Gastrocnemius medialis (tissue), 4 donors: ENCODE measurements around the gene ADD3. TPM values are rescaled to one million over a fixed set of nuclear protein-coding genes. Genes with fewer than 3 reads are reported as not detected.
"Not testable (repeated sequence)": the region's sequence is repeated elsewhere in the genome, so short reads cannot be mapped to it uniquely, and the experiment has no call there.

Source experiments
- ATAC-seq, 2 donors: fragments of 150-250 bp; one replicate each; pipeline ENCODE4 v1.9.1; 2016
- DNase-seq, 2 donors: peaks; one replicate each; pipeline ENCODE4 v3.0.0-alpha.2; 2019
- H3K27ac ChIP-seq, 4 donors: fragments of 200-600 bp; sonication (generic); 1 replicate in 1 of 4; 2 replicates in 3 of 4; pipeline ENCODE4 v1.5.1; 2016 to 2018; ENCODE audit warnings: mild to moderate bottlenecking in 2 of 4, moderate library complexity in 1 of 4
- H3K27me3 ChIP-seq, 3 donors: fragments of 200-600 bp; sonication (generic) in 2 of 3; 1 replicate in 1 of 3; 2 replicates in 2 of 3; pipeline versions ENCODE4 v1.5.1 to v1.6.0; 2016 to 2019; ENCODE audit warnings: mild to moderate bottlenecking in 1 of 3, moderate library complexity in 1 of 3
- H3K36me3 ChIP-seq, 2 donors: fragments of 200-600 bp; sonication (generic) in 1 of 2; one replicate each; pipeline ENCODE4 v1.5.1; 2017 to 2018
- H3K4me1 ChIP-seq, 2 donors: fragments of 200-600 bp; sonication (generic) in 1 of 2; one replicate each; pipeline ENCODE4 v1.5.1; 2016 to 2017; ENCODE audit warnings: mild to moderate bottlenecking in 2 of 2
- H3K4me3 ChIP-seq, 4 donors: fragments of 200-600 bp; sonication (generic) in 3 of 4; 1 replicate in 1 of 4; 2 replicates in 3 of 4; pipeline ENCODE4 v1.5.1; 2016 to 2019; ENCODE audit warnings: mild to moderate bottlenecking in 2 of 4
- H3K9me3 ChIP-seq, 3 donors: fragments of 200-600 bp; sonication (generic) in 2 of 3; 1 replicate in 1 of 3; 2 replicates in 2 of 3; pipeline ENCODE4 v1.5.1; 2016 to 2019
- CTCF ChIP-seq, 5 experiments: fragments of 450-650 bp in 3 of 5; fragments of 200-600 bp in 2 of 5; sonication (generic) in 2 of 5; IDR thresholded peaks in 4 of 5; conservative IDR thresholded peaks in 1 of 5; 1 replicate in 4 of 5; 2 replicates in 1 of 5; pipeline ENCODE4 v1.5.1; 2016 to 2019; ENCODE audit warnings: antibody characterized with exemption in 5 of 5, mild to moderate bottlenecking in 3 of 5, moderate library complexity in 3 of 5
- POLR2A ChIP-seq, 2 donors: fragments of 450-650 bp; IDR thresholded peaks; one replicate each; pipeline ENCODE4 v1.6.1; 2017; ENCODE audit warnings: antibody characterized with exemption in 2 of 2, mild to moderate bottlenecking in 2 of 2, moderate library complexity in 2 of 2
- in situ Hi-C, 4 donors: fragments of 200-750 bp; cut with MboI; loops; one replicate each; pipeline versions ENCODE4 v1.15.0 to v1.8.0; 2017; ENCODE audit warnings: low sequenced_read_pairs in 4 of 4
- intact Hi-C: fragments of 100-400 bp; cut with DNase I; formaldehyde crosslinking; loops from one replicate; pipeline ENCODE4 v1.15.1; 2023; ENCODE audit warnings: low total_unique reads
- total RNA-seq, 4 donors: library from RNA; depleted of rRNA; stranded (reverse); fragments of >200 nt; gene quantifications; one replicate each; pipeline versions ENCODE4 v1.1.0 to v1.2.3, GENCODE V29; 2016

Gene ADD3
- total RNA-seq, 4 donors from 2014 or later = 16.0 to 31.3 (median 18.4) TPM

DNA sequence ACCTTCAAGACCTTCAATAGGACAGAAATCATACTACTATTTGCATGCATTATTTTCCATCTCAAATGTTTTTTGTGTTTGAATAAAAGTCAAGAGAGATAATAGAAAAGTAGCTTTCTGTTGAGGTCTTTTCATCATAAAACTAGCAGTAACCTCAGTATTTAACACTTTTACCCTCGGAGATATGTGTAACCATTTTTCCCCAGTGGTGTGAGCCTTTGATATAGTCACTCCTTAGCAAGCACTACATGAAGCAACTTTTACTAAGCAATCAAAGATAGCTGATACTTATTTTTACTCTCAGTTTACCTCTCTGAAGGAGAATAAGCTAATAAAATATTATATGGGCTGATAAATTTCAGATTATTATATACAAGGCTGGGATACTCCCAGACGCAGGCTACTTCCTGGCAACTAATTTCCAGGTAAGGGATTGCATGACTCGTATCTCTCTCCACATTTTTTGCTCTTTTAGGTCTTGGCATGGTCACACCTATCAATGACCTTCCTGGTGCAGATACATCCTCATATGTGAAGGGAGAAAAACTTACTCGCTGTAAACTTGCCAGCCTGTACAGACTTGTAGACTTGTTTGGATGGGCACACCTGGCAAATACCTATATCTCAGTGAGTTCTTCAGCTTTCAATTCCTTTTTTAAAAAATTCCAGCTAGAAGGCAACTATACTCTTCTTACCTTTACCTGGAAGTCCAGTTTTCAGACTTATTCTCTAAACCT, 108.2 kb downstream of the ADD3 start:
- intact Hi-C loops = no loop called here
- no peak overlapping the region for H3K4me3 ChIP-seq
- H3K4me1 ChIP-seq = peaks cover 5 to 11% of the 10 kb centered on the region in 2 donors
- no peak for TF ChIP-seq CTCF (IDR thresholded peaks at IDR 0.05 in 4 of 5, conservative IDR thresholded peaks at IDR 0.05 in 1 of 5)
- H3K9me3 ChIP-seq = no peaks in the 10 kb centered on the region
- ATAC-seq (no peak), DNase-seq (no peak)
- in situ Hi-C loops = loop anchor here in 1 of 4 donors (10.0 kb wide), 1 partner anchor 231 kb away; no protein-coding TSS in a partner anchor
- no peaks in the 10 kb centered on the region for H3K36me3 ChIP-seq
- no peaks in the 10 kb centered on the region for H3K27me3 ChIP-seq
- H3K27ac ChIP-seq = no peak overlapping the region

DNA sequence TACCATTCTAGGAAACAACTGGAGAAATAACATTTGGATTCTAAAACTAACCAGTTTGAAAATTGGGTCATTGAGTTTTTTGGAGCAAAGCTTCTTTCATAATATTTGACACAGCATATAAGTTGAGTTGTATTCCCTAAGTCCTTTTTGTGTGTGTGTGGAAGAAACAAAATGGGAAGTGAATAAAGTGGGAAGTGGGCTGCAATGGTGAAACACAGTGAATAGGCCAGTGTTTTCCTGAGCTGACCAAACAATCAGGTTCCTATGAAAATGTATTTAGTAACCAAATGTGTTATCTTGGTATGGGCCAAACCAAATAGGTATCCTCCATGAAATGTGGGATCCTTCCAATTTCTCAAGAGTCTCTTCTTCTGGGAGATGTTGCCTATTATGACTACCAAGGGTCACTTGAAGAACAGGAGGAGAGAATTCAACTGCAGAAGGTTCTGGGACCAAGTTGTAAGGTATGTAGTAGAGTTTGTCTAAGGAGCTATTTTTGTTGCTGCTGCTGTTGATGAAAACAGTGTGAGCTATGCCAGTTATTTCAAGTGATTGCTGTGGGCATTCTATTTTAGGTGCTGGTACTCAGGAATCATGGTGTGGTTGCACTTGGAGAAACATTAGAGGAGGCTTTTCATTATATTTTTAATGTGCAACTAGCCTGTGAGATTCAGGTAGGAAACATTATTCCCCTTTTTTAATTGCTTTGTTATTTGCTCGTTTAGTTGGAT, 111.3 kb downstream of the ADD3 start:
- ATAC-seq = peak; percentile 69 to 73
- in situ Hi-C loops = loop anchor here in 1 of 4 donors (10.0 kb wide), 1 partner anchor 234 kb away; no protein-coding TSS in a partner anchor
- no peaks in the 10 kb centered on the region for H3K9me3 ChIP-seq
- DNase-seq = no peak
- H3K36me3 ChIP-seq = no peaks in the 10 kb centered on the region
- H3K27ac ChIP-seq = no peak overlapping the region
- TF ChIP-seq CTCF (IDR thresholded peaks at IDR 0.05 in 4 of 5, conservative IDR thresholded peaks at IDR 0.05 in 1 of 5) = no peak
- no peak for TF ChIP-seq POLR2A (IDR thresholded peaks at IDR 0.05)
- H3K4me3 ChIP-seq = no peak overlapping the region
- no peaks in the 10 kb centered on the region for H3K27me3 ChIP-seq
- intact Hi-C loops = no loop called here
- peaks cover 5 to 11% of the 10 kb centered on the region in 2 donors for H3K4me1 ChIP-seq

DNA sequence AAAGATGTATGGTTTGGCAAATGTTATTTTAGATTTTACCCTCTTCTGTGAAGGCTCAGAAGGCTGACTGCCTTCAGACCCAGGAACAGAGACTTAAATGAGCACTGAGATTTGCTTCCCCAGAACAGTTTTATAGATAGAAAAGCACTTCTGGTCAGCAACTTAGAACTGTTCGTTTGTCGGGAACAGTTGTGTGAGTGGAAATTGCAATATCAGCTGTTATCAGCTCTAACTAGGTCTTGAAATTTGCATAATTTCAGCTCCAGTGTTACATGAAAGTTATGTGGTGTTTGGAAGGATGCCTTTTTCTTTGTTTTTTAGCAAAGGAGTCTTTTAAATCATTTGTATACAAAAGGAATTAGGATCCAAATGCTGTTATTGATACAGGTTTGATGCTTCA, 115.8 kb downstream of the ADD3 start:
- Histone ChIP-seq H3K4me1 (peaks cover 5 to 11% of the 10 kb centered on the region in 2 donors), H3K36me3 (peaks cover 0 to 3% of the 10 kb centered on the region in 2 donors), H3K27ac (no peak overlapping the region), H3K9me3 (no peaks in the 10 kb centered on the region), H3K27me3 (no peaks in the 10 kb centered on the region), H3K4me3 (no peak overlapping the region)
- no peak for TF ChIP-seq CTCF (IDR thresholded peaks at IDR 0.05 in 4 of 5, conservative IDR thresholded peaks at IDR 0.05 in 1 of 5)
- no peak for TF ChIP-seq POLR2A (IDR thresholded peaks at IDR 0.05)
- in situ Hi-C loops = no loop called here
- intact Hi-C loops = no loop called here
- no peak for DNase-seq
- no peak for ATAC-seq

DNA sequence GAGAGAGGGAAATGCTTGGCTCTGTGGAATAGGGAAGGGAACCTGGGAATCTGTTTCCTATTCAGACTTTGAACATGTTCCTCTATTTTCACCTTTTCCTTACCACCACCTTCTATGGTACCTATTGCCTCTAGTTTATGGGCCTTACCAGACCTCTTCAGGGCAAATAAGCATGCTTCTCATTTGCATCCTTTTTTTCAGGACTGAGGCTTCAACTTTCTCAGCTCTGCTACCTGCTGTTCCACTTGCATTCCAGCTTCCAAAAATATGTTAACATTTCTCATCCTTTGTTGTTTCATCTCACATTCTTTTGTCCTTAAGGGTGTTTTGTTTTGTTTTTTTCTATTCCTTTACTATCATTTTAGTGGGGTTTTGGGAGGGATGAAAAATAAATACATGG, 121.7 kb downstream of the ADD3 start:
- intact Hi-C loops (no loop called here), in situ Hi-C loops (loop anchor here in 2 of 4 donors (25.0 kb wide), 1 partner anchor 242 kb away; no protein-coding TSS in a partner anchor)
- Histone ChIP-seq H3K36me3 (peaks cover 0 to 3% of the 10 kb centered on the region in 2 donors), H3K4me1 (no peaks in the 10 kb centered on the region), H3K9me3 (no peaks in the 10 kb centered on the region), H3K27me3 (no peaks in the 10 kb centered on the region), H3K27ac (no peak overlapping the region), H3K4me3 (no peak overlapping the region)
- no peak for DNase-seq
- no peak for ATAC-seq
- TF ChIP-seq POLR2A (IDR thresholded peaks at IDR 0.05) = no peak

GRCh38 chr10:110134917-110135316, 127.1 kb downstream of the ADD3 start:
- intact Hi-C loops (loop anchor here (5.0 kb wide), 1 partner anchor 253 kb away; no protein-coding TSS in a partner anchor), in situ Hi-C loops (loop anchor here (5.0 to 25.0 kb wide), 9 partner anchors 80 to 420 kb away; no protein-coding TSS in a partner anchor)
- H3K36me3 ChIP-seq = no peaks in the 10 kb centered on the region
- no peaks in the 10 kb centered on the region for H3K27me3 ChIP-seq
- TF ChIP-seq CTCF (IDR thresholded peaks at IDR 0.05 in 4 of 5, conservative IDR thresholded peaks at IDR 0.05 in 1 of 5) = no peak
- no peak for TF ChIP-seq POLR2A (IDR thresholded peaks at IDR 0.05)
- DNase-seq (no peak), ATAC-seq (no peak)
- H3K4me1 ChIP-seq = peaks cover 5 to 13% of the 10 kb centered on the region in 2 donors
- H3K9me3 ChIP-seq = no peaks in the 10 kb centered on the region
- H3K27ac ChIP-seq = no peak overlapping the region
- H3K4me3 ChIP-seq = no peak overlapping the region

- not testable (repeated sequence) for H3K9me3 ChIP-seq, ATAC-seq, H3K36me3 ChIP-seq, H3K27ac ChIP-seq, DNase-seq, H3K4me3 ChIP-seq, H3K27me3 ChIP-seq
- intact Hi-C loops (loop anchor here (2.0 to 5.0 kb wide), 3 partner anchors 73 to 254 kb away; no protein-coding TSS in a partner anchor), in situ Hi-C loops (loop anchor here (5.0 to 25.0 kb wide), 9 partner anchors 79 to 419 kb away; no protein-coding TSS in a partner anchor)
- H3K4me1 ChIP-seq = peaks cover 5 to 13% of the 10 kb centered on the region in 2 donors
Measured at GRCh38 chr10:110135836-110136235, 128.1 kb downstream of the ADD3 start.
